Effector memory CD8-positive, alpha-beta T cell (primary cell): ENCODE results near the gene ESCO1.
"Not testable (repeated sequence)": the region's sequence is repeated elsewhere in the genome, so short reads cannot be mapped to it uniquely, and the experiment has no call there.

Source experiments
- ATAC-seq: fragments of 150-1000 bp; cut with Tn5 transposase; replicated peaks from 2 replicates; pipeline ENCODE4 v1.10.0; 2021; ENCODE audit warnings: mild to moderate bottlenecking, moderate library complexity
- DNase-seq, 3 experiments: peaks; one replicate each; pipeline ENCODE4 v3.0.0; 2021
- H3K27ac Mint-ChIP-seq, 2 donors: one replicate each; pipeline ENCODE4 v1.8.0; 2022; ENCODE audit warnings: mild to moderate bottlenecking in 2 of 2, mixed read lengths in 2 of 2, moderate library complexity in 2 of 2
- H3K27me3 Mint-ChIP-seq, 2 donors: one replicate each; pipeline ENCODE4 v1.8.0; 2022; ENCODE audit warnings: mixed read lengths in 2 of 2
- H3K36me3 Mint-ChIP-seq: one replicate; pipeline ENCODE4 v1.8.0; 2022; ENCODE audit warnings: mild to moderate bottlenecking, moderate library complexity, mixed read lengths; ENCODE audit not compliant: insufficient read depth
- H3K4me1 Mint-ChIP-seq, 2 donors: one replicate each; pipeline ENCODE4 v1.8.0; 2022; ENCODE audit warnings: low read depth in 2 of 2, mixed read lengths in 2 of 2
- H3K4me3 Mint-ChIP-seq, 2 donors: one replicate each; pipeline ENCODE4 v1.8.0; 2022; ENCODE audit warnings: mild to moderate bottlenecking in 2 of 2, mixed read lengths in 2 of 2, moderate library complexity in 2 of 2
- H3K9me3 Mint-ChIP-seq, 2 donors: one replicate each; pipeline ENCODE4 v1.8.0; 2022; ENCODE audit warnings: mixed read lengths in 2 of 2

ESCO1 gene

DNA sequence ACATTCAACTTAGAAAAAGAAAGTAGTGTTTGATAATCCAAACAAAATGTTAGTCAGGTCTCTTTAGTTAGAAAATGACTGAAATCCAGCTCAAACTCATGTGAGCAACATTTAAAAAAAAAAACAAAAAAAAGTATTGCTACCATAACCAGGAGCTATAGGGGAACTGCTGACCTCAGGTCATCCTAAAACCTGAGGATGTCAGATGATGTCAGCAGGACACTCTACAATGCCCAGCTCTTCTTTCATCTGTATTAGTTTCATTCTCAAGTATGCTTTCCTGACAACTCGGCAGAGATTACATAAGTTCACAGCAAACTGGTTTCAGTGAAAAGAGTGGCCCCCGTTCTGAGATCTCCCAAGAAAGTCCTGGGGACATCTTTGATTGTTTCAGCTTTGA lies 4.2 kb upstream of the ESCO1 start:
- DNase-seq, result no peak
- Mint-ChIP-seq H3K4me1 (peaks cover 10 to 15% of the 10 kb centered on the region in 2 donors), H3K27me3 (no peaks in the 10 kb centered on the region), H3K4me3 (peak overlapping the region in 1 of 2 donors; percentile 25), H3K27ac (peak overlapping the region in 1 of 2 donors; percentile 82), H3K9me3 (no peaks in the 10 kb centered on the region), H3K36me3 (peaks cover 26% of the 10 kb centered on the region)
- ATAC-seq, result no peak

DNA sequence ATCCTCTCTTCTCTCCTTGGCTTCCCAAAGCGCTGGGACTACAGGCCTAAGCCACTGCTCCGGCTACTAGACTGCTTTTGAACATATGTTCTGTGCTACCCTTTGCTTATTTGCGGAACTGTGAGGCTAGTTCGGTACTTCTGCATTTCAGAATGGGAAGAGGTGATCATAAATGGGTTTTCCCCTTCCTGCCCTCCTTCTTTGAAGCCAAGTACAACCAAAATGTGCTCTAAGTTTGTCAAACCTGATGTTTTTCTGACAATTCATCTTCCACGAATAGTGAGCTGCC lies 1.7 kb upstream of the ESCO1 start:
- H3K27ac Mint-ChIP-seq, result peak overlapping the region; percentile 98 to 99
- H3K4me3 Mint-ChIP-seq, result peak overlapping the region in 1 of 2 donors; percentile 90
- H3K27me3 Mint-ChIP-seq, result no peaks in the 10 kb centered on the region
- DNase-seq, result no peak
- peaks cover 18 to 30% of the 10 kb centered on the region in 2 donors for H3K4me1 Mint-ChIP-seq
- peaks cover 34% of the 10 kb centered on the region for H3K36me3 Mint-ChIP-seq
- no peaks in the 10 kb centered on the region for H3K9me3 Mint-ChIP-seq
- ATAC-seq, result no peak

DNA sequence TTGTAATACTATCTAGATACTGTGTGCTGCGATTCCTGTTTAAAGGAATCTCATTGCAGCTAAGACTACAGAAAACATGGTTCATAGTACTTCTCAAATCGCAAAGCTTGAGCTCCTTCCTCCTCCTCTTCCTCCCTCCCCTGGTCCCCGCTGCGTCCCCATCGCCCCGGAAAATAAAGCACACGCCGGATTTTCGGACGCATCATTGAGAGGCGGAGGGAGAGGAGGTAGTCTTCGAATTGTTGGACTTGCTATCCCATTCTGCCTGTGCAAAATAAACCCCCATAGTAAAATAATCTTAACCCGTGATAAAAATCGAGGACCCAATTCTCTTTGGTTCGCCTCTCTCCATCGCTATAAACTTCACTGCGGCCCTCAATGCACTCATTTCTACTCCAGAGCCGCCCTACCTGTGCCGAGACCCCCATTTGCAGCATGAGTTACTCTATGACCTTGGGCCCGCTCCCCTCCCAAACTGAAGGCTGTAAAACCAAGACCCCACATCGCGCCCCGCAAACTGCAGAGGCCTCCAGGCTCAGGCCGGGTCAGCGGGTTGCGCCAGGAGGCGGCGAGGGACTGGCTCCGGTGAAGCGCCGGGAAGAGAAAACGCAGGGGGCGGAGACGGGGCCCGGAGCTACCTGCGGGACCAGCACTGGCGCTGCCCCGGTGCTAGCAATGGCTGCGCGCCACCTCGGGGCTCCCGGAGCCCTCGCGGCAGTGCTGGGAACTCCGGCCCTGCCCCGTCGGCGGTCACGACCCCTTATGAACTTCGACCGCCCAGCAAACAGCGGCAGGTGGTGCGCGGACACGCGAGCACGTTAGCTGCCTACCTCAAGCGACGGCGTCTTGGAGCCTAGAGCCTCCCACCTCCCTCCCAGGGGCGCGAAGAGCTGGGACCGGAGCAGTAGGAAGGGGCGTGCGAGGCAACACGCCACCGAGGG lies 649 bp downstream of the ESCO1 start:
- peak overlapping the region; percentile 90 to 99 for H3K4me3 Mint-ChIP-seq
- no peaks in the 10 kb centered on the region for H3K9me3 Mint-ChIP-seq
- no peaks in the 10 kb centered on the region for H3K27me3 Mint-ChIP-seq
- DNase-seq, result peak; percentile 5 to 57 (median 55)
- H3K4me1 Mint-ChIP-seq, result peaks cover 14 to 29% of the 10 kb centered on the region in 2 donors
- H3K36me3 Mint-ChIP-seq, result peaks cover 37% of the 10 kb centered on the region
- peak overlapping the region; percentile 98 to 99 for H3K27ac Mint-ChIP-seq
- peak; percentile 52 for ATAC-seq

DNA sequence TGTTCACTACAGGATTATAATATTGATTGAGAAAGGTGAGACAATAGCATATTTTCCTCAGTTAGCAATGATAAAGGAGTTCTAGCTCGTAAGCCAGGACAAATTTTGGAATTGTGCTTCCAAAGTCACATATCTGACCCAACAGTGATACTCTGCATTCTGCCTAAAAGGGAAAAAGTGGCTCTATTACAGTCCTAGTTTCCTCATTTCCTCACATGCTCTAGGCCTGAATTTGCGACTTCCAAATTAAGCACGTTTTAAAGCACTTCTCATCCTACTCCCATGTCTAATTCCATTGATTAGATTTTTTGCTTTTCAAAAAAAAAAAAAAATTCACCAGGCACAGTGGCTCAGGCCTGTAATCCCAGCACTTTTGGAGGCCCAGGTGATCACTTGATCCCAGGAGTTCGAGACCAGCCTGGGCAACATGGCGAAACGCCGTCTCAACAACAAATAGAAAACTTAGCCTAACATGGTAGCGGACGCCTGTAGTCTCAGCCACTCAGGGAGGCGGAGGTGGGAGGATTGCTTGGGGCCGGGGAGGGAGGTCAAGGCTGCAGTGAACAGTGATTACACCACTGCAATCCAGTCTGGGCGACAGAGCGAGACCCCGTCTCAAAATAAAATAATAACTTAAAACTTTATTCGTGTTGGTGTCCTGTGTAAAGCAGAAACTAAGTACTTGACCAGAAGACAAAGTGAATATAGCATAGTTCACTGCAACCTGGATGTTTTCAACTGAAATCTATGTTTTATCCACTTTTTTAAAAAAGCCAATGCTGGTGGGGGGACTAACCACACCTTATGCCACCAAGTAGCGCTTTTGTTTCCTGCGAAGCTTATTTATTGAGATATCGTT lies 1.5 kb downstream of the ESCO1 start:
- DNase-seq, result no peak
- peak overlapping the region; percentile 98 to 99 for H3K27ac Mint-ChIP-seq
- peaks cover 17 to 30% of the 10 kb centered on the region in 2 donors for H3K4me1 Mint-ChIP-seq
- H3K27me3 Mint-ChIP-seq, result no peaks in the 10 kb centered on the region
- H3K4me3 Mint-ChIP-seq, result peak overlapping the region; percentile 90 to 99
- no peaks in the 10 kb centered on the region for H3K9me3 Mint-ChIP-seq
- peaks cover 37% of the 10 kb centered on the region for H3K36me3 Mint-ChIP-seq
- ATAC-seq, result no peak

DNA sequence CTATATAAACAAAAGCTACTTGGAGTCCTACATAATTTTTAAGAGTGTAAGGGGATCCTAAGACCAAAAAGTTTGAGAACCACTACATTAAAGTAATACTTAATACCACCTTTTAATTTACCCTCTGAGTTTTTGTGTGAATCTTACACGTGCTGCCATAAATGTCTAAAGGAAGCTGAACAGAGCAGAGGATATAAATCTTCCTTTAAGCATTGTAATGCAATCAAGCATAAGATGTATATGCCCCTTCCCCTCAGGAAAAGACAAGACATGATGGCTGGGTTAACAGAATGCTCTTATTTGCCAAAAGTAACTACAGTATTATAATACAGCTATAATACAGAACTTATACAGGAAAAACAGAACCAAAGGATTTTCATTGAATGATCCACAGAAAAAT lies 2.9 kb downstream of the ESCO1 start:
- H3K27ac Mint-ChIP-seq, result no peak overlapping the region
- H3K27me3 Mint-ChIP-seq, result no peaks in the 10 kb centered on the region
- H3K36me3 Mint-ChIP-seq, result peaks cover 37% of the 10 kb centered on the region
- DNase-seq (no peak), ATAC-seq (no peak)
- H3K4me3 Mint-ChIP-seq, result no peak overlapping the region
- H3K9me3 Mint-ChIP-seq, result no peaks in the 10 kb centered on the region
- peaks cover 19 to 39% of the 10 kb centered on the region in 2 donors for H3K4me1 Mint-ChIP-seq

DNA sequence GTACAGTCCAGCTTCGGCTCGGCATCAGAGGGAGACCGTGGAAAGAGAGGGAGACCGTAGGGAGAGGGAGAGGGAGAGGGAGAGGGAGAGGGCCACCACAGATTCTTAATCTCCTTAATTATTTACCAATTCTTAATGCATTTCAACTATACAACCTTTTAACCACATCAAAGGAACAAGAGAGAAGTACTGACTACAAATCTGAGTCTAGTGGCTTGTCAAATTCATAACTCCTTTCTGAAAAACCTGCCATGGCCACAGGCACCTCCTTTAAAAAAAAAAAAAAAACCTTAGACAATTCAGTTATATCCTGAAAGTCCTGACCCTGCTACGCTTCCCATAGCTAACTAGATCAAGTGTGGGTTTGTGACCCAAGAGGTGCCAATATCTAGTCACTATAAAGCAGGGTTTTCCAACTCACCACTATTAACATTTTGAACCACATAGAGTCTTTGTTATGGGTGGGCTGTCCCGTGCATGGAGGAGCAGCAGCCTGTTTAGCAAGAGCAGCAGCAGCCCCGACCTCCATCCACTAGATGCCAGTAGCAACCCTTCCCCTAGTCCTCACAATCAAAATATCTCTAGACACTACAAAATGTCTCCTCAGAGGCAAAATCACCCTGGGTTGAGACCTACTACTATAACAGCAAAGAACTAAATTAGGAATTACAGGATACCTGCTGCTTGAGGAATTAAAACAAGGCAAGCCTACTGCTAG lies 6.8 kb downstream of the ESCO1 start:
- H3K9me3 Mint-ChIP-seq, result no peaks in the 10 kb centered on the region
- no peaks in the 10 kb centered on the region for H3K27me3 Mint-ChIP-seq
- peaks cover 15% of the 10 kb centered on the region for H3K36me3 Mint-ChIP-seq
- no peak for DNase-seq
- no peak overlapping the region for H3K4me3 Mint-ChIP-seq
- H3K4me1 Mint-ChIP-seq, result peaks cover 21 to 44% of the 10 kb centered on the region in 2 donors
- peak overlapping the region in 1 of 2 donors; percentile 35 for H3K27ac Mint-ChIP-seq
- peak; percentile 70 for ATAC-seq

DNA sequence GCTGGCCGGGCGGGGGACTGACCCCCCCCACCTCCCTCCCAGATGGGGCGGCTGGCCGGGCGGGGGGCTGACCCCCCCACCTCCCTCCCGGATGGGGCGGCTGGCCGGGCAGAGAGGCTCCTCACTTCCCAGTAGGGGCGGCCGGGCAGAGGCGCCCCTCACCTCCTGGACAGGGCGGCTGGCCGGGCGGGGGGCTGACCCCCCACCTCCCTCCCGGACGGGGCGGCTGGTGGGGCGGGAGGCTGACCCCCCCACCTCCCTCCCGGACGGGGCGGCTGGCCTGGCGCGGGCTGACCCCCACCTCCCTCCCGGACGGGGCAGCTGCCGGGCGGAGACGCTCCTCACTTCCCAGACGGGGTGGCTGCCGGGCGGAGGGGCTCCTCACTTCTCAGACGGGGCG lies 8.1 kb downstream of the ESCO1 start:
- H3K27me3 Mint-ChIP-seq, H3K27ac Mint-ChIP-seq, H3K9me3 Mint-ChIP-seq, DNase-seq, ATAC-seq, H3K4me3 Mint-ChIP-seq: not testable (repeated sequence)
- H3K36me3 Mint-ChIP-seq, result peaks cover 17% of the 10 kb centered on the region
- H3K4me1 Mint-ChIP-seq, result peaks cover 24 to 40% of the 10 kb centered on the region in 2 donors

DNA sequence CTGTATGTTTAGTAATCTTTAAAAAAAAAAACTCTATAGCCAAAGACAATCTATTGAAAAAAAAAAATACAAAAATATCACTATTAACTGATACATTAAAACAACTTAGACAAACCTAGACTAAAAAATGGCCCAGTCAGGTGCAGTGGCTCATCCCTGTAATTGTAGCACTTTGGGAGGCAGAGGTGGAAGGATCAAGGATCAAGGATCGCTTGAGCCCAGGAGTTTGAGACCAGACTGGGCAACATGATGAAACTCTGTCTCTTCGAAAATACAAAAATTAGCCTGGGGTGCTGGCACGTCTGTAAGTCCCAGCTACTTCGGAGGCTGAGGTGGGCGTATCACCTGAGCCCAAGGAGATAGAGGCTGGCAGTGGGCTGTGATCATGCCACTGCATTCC lies 16.1 kb downstream of the ESCO1 start:
- H3K27ac Mint-ChIP-seq, result peak overlapping the region; percentile 26 to 72
- no peaks in the 10 kb centered on the region for H3K27me3 Mint-ChIP-seq
- no peak for DNase-seq
- H3K9me3 Mint-ChIP-seq, result no peaks in the 10 kb centered on the region
- ATAC-seq, result no peak
- H3K36me3 Mint-ChIP-seq, result peaks cover 30% of the 10 kb centered on the region
- H3K4me3 Mint-ChIP-seq, result no peak overlapping the region
- H3K4me1 Mint-ChIP-seq, result peaks cover 17 to 45% of the 10 kb centered on the region in 2 donors

DNA sequence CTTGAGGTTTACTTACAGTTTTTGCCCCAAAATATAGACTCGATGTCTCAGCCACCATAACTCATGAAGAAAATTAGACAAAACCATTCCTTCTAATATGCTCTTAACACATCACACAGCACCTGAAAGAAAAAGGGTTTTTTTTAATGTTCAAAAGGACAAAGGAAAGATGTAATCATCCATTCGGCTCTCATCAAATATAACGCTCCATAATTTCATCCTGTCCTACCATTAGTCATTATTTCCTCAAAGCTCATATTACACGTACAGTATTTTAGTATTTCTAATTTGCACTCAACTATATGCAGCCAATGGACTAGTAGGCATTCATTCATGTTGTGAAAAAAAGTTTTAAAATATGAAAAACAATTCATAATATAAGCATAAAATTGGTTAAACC lies 24.8 kb downstream of the ESCO1 start:
- DNase-seq (no peak), ATAC-seq (no peak)
- H3K9me3 Mint-ChIP-seq, result no peaks in the 10 kb centered on the region
- H3K27me3 Mint-ChIP-seq, result no peaks in the 10 kb centered on the region
- H3K36me3 Mint-ChIP-seq, result peaks cover 84% of the 10 kb centered on the region
- no peak overlapping the region for H3K4me3 Mint-ChIP-seq
- H3K27ac Mint-ChIP-seq, result peak overlapping the region in 1 of 2 donors; percentile 4
- H3K4me1 Mint-ChIP-seq, result peaks cover 9 to 23% of the 10 kb centered on the region in 2 donors

DNA sequence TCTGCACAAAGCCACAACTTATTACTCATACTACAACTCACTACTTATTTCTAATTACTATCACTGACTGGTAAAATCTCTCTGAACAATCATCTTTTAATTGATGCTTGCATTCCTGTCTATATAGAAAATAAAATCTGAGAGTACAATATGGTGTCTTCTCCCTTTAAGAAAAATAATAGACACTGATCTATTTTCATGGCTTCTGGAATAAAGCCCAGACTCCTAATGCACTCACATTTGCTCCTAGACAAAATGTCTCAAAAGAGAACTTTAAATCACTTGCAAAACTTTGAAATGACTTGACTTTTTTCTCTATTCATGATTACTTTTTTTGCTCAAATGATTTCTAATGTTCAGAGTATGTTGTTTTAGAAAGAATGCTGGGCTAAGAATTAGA lies 28.7 kb downstream of the ESCO1 start:
- Mint-ChIP-seq H3K9me3 (no peaks in the 10 kb centered on the region), H3K27me3 (no peaks in the 10 kb centered on the region), H3K4me1 (peaks cover 3 to 11% of the 10 kb centered on the region in 2 donors), H3K27ac (no peak overlapping the region), H3K4me3 (no peak overlapping the region), H3K36me3 (peaks cover 86% of the 10 kb centered on the region)
- ATAC-seq, result no peak
- DNase-seq, result no peak

DNA sequence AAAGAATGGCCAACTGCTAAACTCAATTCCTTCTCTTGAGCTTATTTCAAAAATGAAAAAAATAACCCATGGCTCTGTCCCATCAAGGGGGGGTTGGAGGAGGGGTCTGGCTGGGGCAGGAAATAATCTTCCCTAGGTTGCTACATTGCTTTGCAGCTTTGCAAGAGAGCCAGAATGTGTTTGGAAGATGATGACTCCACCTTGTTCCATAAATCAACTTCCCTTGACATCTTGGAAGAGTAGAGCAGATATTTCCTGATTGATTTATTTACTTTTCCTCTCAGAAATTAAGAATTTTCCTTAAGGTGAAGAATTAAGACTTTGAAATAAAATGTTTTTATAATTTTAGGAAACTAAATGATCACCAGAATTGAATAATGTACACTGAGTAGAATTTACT lies 41.3 kb downstream of the ESCO1 start:
- DNase-seq (no peak), ATAC-seq (no peak)
- peak overlapping the region; percentile 23 to 52 for H3K27ac Mint-ChIP-seq
- peaks cover 0 to 19% of the 10 kb centered on the region in 2 donors for H3K4me1 Mint-ChIP-seq
- H3K9me3 Mint-ChIP-seq, result no peaks in the 10 kb centered on the region
- H3K4me3 Mint-ChIP-seq, result no peak overlapping the region
- no peaks in the 10 kb centered on the region for H3K27me3 Mint-ChIP-seq
- peaks cover 70% of the 10 kb centered on the region for H3K36me3 Mint-ChIP-seq

DNA sequence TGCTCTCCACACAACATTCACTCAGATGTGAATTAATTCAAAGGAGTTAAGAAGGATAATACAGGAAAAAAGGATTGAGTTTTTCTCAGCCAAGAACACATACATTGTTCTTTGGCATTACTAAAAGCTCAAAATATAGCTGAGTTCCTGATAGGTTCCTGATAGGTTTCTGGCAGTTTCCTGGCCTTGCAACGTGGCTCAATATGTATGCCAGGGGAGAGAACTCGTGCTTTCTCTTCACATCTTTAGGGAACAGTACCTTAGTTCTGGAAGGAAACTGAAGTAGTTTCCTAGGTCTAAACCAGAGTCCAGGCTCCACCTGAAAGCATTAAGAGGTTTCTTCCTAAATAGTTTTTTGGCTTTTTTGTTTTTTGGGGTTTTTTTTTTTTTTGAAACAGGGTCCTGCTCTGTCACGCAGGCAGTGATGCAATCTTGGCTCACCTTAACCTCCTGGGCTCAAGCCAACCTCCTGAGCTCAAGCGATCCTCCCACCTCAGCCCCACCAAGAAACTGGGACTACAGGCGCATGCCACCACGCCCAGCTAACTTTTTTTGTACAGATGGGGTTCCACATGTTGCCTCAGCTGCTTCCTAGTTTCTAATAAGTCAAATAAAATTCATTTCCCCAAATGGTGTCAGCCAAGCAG lies 42.8 kb downstream of the ESCO1 start:
- DNase-seq (no peak), ATAC-seq (no peak)
- H3K27me3 Mint-ChIP-seq, result no peaks in the 10 kb centered on the region
- H3K9me3 Mint-ChIP-seq, result no peaks in the 10 kb centered on the region
- H3K27ac Mint-ChIP-seq, result no peak overlapping the region
- peaks cover 68% of the 10 kb centered on the region for H3K36me3 Mint-ChIP-seq
- H3K4me3 Mint-ChIP-seq, result no peak overlapping the region
- H3K4me1 Mint-ChIP-seq, result peaks cover 0 to 19% of the 10 kb centered on the region in 2 donors

DNA sequence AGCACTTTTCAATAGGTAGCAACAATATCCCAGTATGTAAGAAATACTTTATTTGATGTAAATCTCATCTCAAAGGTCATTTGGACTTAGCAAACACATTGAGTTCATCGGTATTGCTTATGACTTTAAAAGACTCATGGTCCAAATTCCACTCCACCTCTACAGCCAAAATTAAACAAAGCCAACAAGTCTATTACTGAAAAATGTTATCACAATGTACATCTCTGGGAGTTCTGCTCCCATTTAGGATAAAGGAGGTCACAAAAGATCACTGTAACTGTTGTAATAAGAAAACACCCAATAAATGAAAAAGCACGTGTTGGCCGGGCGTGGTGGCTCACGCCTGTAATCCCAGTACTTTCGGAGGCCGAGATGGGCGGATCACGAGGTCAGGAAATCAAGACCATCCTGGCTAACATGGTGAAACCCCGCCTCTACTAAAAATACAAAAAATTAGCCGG lies 50.0 kb downstream of the ESCO1 start:
- no peaks in the 10 kb centered on the region for H3K9me3 Mint-ChIP-seq
- peaks cover 6 to 23% of the 10 kb centered on the region in 2 donors for H3K4me1 Mint-ChIP-seq
- H3K36me3 Mint-ChIP-seq, result peaks cover 30% of the 10 kb centered on the region
- no peak for DNase-seq
- H3K4me3 Mint-ChIP-seq, result no peak overlapping the region
- ATAC-seq, result no peak
- H3K27ac Mint-ChIP-seq, result no peak overlapping the region
- no peaks in the 10 kb centered on the region for H3K27me3 Mint-ChIP-seq
